ENCODE data around the gene C13orf46. TPM values are rescaled to one million over a fixed set of nuclear protein-coding genes. Genes with fewer than 3 reads are reported as not detected.

Gene C13orf46
- polyA plus RNA-seq, 1 donor (not counting 4 experiments of a cell fraction or from before 2014, with no cell fraction given): not detected

GRCh38 chr13:113962386-113962785, 11.5 kb downstream of the C13orf46 start:
- dilution Hi-C loops (cut with MboI; ENCODE audit: extremely low pct_ligation_motif_present, low sequenced_read_pairs): no loop called here

GRCh38 chr13:113960276-113960948, 13.5 kb downstream of the C13orf46 start:
- H3K4me1 ChIP-seq (ENCODE audit: control insufficient read depth, extremely low read depth, insufficient read depth, low read length): no peaks in the 10 kb centered on the region
- no peaks in the 10 kb centered on the region for H3K36me3 ChIP-seq (ENCODE audit: control insufficient read depth in 2 of 2, extremely low read depth in 1 of 2, insufficient read depth in 2 of 2, low read length in 2 of 2)
- no peaks in the 10 kb centered on the region for H3K9me1 ChIP-seq (ENCODE audit: control insufficient read depth, extremely low read depth, insufficient read depth, low read length)
- H4K20me1 ChIP-seq (ENCODE audit: control insufficient read depth, extremely low read depth, insufficient read depth, low read length): no peaks in the 10 kb centered on the region
- peaks cover 11% of the 10 kb centered on the region for H3K9me3 ChIP-seq (ENCODE audit: control insufficient read depth, low read depth, low read length)
- no peaks in the 10 kb centered on the region for H3K27me3 ChIP-seq (ENCODE audit: control insufficient read depth, extremely low read depth, insufficient read depth, low read length)
- no peak overlapping the region for H3K4me2 ChIP-seq (ENCODE audit: control insufficient read depth, extremely low read depth, insufficient read depth, low read depth, low read length)
- DNase-seq (ENCODE audit: low read depth, low spot score) (no peak), FAIRE-seq (no peak)
- TF ChIP-seq EZH2 (IDR thresholded peaks at IDR 0.05; ENCODE audit: low read length): no peak
- TF ChIP-seq, protein P1, sequence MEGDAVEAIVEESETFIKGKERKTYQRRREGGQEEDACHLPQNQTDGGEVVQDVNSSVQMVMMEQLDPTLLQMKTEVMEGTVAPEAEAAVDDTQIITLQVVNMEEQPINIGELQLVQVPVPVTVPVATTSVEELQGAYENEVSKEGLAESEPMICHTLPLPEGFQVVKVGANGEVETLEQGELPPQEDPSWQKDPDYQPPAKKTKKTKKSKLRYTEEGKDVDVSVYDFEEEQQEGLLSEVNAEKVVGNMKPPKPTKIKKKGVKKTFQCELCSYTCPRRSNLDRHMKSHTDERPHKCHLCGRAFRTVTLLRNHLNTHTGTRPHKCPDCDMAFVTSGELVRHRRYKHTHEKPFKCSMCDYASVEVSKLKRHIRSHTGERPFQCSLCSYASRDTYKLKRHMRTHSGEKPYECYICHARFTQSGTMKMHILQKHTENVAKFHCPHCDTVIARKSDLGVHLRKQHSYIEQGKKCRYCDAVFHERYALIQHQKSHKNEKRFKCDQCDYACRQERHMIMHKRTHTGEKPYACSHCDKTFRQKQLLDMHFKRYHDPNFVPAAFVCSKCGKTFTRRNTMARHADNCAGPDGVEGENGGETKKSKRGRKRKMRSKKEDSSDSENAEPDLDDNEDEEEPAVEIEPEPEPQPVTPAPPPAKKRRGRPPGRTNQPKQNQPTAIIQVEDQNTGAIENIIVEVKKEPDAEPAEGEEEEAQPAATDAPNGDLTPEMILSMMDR (optimal IDR thresholded peaks at IDR 0.05 in 1 of 3, IDR thresholded peaks at IDR 0.05 in 1 of 3, conservative IDR thresholded peaks at IDR 0.05 in 1 of 3; ENCODE audit: extremely low read depth in 1 of 3, insufficient read depth in 2 of 3, low read length in 3 of 3): no peak
- dilution Hi-C loops (cut with MboI; ENCODE audit: extremely low pct_ligation_motif_present, low sequenced_read_pairs): no loop called here
- H3K4me3 ChIP-seq (ENCODE audit: control insufficient read depth in 2 of 3, extremely low read depth in 1 of 3, insufficient read depth in 2 of 3, low read depth in 1 of 3, low read length in 3 of 3): no peak overlapping the region
- H3K27ac ChIP-seq (ENCODE audit: control insufficient read depth, insufficient read depth, low read length): no peak overlapping the region
- H3K79me2 ChIP-seq (ENCODE audit: control insufficient read depth, insufficient read depth, low read length): no peaks in the 10 kb centered on the region
- no peak overlapping the region for H2AFZ ChIP-seq (ENCODE audit: control insufficient read depth, low read length)
- no peak overlapping the region for H3K9ac ChIP-seq (ENCODE audit: control insufficient read depth, extremely low read depth, insufficient read depth, low read length)

More at GRCh38 chr13:113962386-113962785, 11.5 kb downstream of the C13orf46 start:
- Histone ChIP-seq H3K9me1 (ENCODE audit: control insufficient read depth, extremely low read depth, insufficient read depth, low read length) (no peaks in the 10 kb centered on the region), H2AFZ (ENCODE audit: control insufficient read depth, low read length) (no peak overlapping the region), H3K4me1 (ENCODE audit: control insufficient read depth, extremely low read depth, insufficient read depth, low read length) (no peaks in the 10 kb centered on the region), H3K36me3 (ENCODE audit: control insufficient read depth in 2 of 2, extremely low read depth in 1 of 2, insufficient read depth in 2 of 2, low read length in 2 of 2) (no peaks in the 10 kb centered on the region), H3K27ac (ENCODE audit: control insufficient read depth, insufficient read depth, low read length) (no peak overlapping the region), H3K79me2 (ENCODE audit: control insufficient read depth, insufficient read depth, low read length) (no peaks in the 10 kb centered on the region), H3K9me3 (ENCODE audit: control insufficient read depth, low read depth, low read length) (peaks cover 16% of the 10 kb centered on the region), H3K27me3 (ENCODE audit: control insufficient read depth, extremely low read depth, insufficient read depth, low read length) (no peaks in the 10 kb centered on the region), H4K20me1 (ENCODE audit: control insufficient read depth, extremely low read depth, insufficient read depth, low read length) (no peaks in the 10 kb centered on the region), H3K4me3 (ENCODE audit: control insufficient read depth in 2 of 3, extremely low read depth in 1 of 3, insufficient read depth in 2 of 3, low read depth in 1 of 3, low read length in 3 of 3) (no peak overlapping the region), H3K9ac (ENCODE audit: control insufficient read depth, extremely low read depth, insufficient read depth, low read length) (no peak overlapping the region), H3K4me2 (ENCODE audit: control insufficient read depth, extremely low read depth, insufficient read depth, low read depth, low read length) (no peak overlapping the region)
- TF ChIP-seq, protein P1 (optimal IDR thresholded peaks at IDR 0.05 in 1 of 3, IDR thresholded peaks at IDR 0.05 in 1 of 3, conservative IDR thresholded peaks at IDR 0.05 in 1 of 3; ENCODE audit: extremely low read depth in 1 of 3, insufficient read depth in 2 of 3, low read length in 3 of 3): no peak
- no peak for TF ChIP-seq EZH2 (IDR thresholded peaks at IDR 0.05; ENCODE audit: low read length)
- FAIRE-seq (no peak), DNase-seq (ENCODE audit: low read depth, low spot score) (no peak)
